Measurements from ENCODE around the gene METTL4.

METTL4 gene, protein sequence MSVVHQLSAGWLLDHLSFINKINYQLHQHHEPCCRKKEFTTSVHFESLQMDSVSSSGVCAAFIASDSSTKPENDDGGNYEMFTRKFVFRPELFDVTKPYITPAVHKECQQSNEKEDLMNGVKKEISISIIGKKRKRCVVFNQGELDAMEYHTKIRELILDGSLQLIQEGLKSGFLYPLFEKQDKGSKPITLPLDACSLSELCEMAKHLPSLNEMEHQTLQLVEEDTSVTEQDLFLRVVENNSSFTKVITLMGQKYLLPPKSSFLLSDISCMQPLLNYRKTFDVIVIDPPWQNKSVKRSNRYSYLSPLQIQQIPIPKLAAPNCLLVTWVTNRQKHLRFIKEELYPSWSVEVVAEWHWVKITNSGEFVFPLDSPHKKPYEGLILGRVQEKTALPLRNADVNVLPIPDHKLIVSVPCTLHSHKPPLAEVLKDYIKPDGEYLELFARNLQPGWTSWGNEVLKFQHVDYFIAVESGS

DNA sequence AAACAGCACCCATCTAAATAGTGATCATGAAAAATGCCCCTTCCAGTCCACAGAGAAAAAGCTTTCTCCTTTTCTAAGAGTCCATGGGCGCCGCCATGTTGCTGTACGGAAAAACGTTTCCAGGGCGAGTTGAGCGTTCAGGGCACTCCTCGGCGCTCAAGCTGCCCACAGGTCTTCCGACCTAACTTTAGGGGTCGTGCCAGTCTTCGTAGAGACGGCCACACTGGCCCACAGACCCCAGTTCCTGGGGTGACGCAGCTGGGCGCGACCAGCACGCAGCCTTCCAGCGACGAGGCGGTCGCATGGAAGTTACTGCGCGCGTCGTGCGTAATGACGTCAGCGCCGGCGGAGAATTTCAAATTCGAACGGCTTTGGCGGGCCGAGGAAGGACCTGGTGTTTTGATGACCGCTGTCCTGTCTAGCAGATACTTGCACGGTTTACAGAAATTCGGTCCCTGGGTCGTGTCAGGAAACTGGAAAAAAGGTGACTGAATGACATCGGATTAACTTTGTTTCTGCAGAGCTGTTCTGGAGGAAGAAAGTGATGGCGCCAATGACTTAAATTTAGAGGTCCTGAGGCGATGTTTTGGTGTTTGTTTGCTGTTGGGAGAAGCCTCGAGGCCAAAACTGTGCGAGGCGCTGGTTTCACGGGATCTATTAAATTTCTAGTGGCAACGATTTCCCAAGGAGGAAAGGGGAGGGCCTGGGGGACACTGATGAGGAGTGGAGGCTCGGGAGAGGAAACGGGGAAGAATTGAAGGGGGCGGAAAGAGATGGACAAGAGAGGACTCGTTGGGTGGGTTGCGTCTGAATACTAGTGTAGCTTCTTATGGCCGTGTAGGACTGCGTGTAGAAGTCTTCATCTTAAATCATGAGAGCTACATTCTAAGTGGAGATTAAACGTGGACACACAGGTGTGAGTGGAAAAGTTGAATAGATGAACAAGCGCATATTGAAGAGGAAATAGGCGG lies at the start of gene METTL4, which contains the start of gene NDC80:
METTL4 (minus strand) TSS at position 306 of the 971 bp plus-strand sequence. CDS start 4,289 bp downstream, outside the sequence.
NDC80 (plus strand) TSS at position 358 of the 971 bp plus-strand sequence. CDS start 1,429 bp downstream, outside the sequence.
- peak; percentile 55 for DNase-seq

DNA sequence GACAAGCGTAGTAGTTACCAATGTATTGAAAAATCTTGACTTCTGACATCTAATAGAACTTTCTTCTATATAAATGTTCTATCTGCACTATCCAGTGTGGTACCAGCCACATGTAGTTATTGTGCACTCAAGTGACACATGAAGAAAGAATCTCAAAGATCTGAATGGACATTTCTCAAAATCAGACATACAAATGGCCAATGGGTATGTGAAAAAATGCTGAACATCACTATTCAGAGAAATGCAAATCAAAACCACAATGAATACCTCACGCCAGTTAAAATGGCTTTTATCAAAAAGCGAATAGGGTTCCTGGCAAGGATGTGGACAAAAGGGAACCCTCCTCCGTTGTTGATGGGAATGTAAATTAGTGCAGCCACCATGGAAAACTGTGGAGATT lies 46.7 kb upstream of the METTL4 start:
- no peak for DNase-seq

- no peak for DNase-seq
Observed at GRCh38 chr18:2617401-2617998, 46.2 kb upstream of the METTL4 start.

GRCh38 chr18:2612996-2613395 lies 41.7 kb upstream of the METTL4 start:
- DNase-seq = no peak

GRCh38 chr18:2610549-2610948 lies 39.2 kb upstream of the METTL4 start:
- no peak for DNase-seq

- no peak for DNase-seq
Observed at GRCh38 chr18:2609604-2610003, 38.3 kb upstream of the METTL4 start.

GRCh38 chr18:2606335-2606734 lies 35.0 kb upstream of the METTL4 start:
- DNase-seq = no peak

DNA sequence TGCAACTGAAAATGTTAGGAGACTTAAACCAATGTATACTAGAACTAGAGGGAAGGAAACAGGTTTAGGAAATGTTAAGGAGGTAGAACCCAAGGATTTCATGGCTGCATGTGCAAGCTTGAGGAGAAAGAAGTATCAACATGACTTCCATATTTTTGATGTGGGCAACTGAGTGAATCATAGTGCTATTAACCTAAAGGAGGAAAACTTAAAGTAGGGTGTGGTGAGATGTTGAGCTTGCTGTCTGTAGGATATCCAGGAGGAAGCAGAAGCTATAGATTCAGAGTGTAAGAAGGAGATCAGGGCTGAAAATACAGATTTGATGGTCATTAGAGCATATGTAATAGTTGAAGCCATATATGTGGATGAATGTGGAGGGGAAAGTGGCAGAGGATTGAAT lies 31.5 kb upstream of the METTL4 start:
- DNase-seq = no peak

- no peak for DNase-seq
Observed at GRCh38 chr18:2597639-2598038, 26.3 kb upstream of the METTL4 start.

DNA sequence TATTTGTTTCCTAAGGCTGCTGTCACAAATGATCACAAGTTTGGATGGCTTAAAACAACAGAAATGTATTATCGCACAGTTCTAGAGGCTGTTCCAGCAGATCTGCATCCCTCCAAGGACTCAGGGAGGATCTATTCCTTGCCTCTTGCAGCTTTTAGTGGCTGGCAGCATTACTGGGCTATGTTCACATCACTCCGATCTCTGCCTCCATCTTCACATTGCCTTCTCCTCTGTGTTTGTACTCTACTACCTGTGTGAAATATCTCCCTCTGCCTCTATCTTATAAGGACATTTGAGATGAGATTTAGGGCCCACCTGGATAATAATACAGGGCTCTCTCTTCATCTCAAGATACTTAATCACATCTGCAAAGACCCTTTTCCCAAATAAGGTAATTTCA lies 19.0 kb upstream of the METTL4 start:
- DNase-seq = no peak

DNA sequence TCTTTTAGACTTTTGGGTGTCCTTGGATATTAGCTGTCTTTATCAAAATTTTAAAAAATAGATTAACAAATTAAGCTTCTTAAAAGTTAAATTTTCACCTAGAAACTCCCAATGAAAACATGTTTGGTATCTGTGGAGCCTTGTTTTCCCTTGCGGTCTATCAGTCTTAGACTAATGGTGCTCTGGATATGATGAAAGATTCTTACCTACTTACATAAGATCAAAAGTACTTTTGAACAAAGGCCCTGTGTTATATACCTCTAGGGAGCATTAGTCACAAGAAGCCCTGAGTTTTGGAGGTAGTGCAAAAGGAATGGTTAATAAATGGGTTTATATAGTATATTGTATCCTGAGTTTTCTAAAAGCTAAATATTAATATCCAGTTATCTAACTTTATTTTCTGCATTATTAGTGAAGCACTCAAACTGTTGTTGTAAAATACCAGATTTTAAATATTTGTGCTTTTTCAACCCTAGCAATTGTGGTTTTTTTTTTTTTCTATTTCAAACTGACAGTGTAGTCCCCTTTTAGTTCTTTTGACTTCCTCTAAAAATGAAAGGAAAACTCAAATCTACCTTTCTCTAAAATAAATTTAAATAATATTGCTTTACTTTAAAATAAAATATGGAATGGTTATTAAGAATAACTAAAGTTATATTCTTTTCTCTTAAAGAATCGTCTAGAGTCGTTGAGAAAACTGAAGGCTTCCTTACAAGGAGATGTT lies 18.2 kb upstream of the METTL4 start:
- no peak for DNase-seq

DNA sequence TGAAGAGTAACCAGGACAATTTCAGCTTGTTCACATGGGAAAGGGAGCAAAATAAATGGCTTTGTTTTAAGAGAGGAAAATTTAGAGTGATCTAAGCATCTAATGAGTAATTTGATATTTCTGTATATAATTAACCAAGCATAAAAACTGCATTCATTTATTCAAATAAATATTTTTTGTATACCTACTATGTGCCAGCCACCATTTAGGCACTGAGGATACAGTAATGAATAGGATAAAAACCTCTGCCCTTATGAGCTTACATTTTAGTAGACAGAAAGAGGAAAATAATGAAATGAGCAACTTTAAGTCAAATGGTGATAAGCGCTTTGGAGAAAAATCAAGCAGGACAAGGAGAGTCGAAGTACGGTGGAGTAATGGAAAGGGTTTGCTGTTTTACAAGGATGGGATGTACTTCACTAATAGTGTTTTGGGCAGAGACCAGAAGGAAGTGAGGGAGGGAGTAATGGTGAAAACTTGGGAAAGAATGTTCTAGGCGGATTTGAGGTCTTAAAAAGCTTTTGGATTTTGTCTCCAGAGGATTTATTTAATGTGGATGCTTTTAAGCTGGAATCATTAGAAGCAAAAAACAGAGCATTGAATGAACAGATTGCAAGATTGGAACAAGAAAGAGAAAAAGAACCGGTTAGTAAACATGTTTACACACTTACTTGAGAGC lies 17.5 kb upstream of the METTL4 start:
- DNase-seq = no peak

- no peak for DNase-seq
Observed at GRCh38 chr18:2587788-2588187, 16.5 kb upstream of the METTL4 start.

- DNase-seq = no peak
Observed at GRCh38 chr18:2573408-2573807, 2.1 kb upstream of the METTL4 start.

DNA sequence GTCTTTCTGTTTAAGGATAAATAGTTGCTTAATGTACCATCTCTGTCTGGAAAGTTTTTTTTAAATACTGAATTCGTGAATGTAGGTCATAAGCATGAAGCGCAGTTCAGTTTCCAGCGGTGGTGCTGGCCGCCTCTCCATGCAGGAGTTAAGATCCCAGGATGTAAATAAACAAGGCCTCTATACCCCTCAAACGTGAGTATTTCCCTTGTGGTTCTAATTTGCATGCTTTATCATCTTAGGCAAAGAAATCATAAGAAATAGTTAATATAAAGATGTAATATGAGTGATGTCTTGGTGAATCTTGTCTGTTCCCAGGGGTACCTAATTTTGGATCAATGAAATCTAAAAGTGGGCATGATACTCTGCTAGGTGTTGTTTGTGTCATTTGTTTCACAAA lies 1.6 kb upstream of the METTL4 start:
- no peak for DNase-seq

DNA sequence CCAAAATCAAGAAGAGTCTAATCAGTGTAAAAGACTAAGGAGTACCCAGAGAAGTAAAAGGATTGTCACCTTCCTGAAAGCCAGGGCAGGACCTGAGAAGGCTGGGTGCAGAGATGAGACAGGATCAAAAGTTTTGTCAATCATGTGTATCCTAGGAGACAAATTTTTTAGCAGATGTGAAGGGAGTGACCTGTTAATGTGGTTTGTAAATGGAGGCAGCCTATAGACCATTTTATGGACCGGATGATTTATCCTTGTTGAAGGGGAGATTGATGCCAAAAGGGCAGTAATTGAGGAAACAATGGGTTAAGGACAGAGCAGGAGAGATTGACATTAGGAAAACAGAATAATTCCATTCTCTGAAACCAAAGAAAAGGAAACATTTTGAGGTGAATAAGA lies 865 bp upstream of the METTL4 start:
- no peak for DNase-seq

GRCh38 chr18:2570772-2571199 lies 519 bp downstream of the METTL4 start:
- peak; percentile 24 for DNase-seq

- no peak for DNase-seq
Observed at GRCh38 chr18:2569338-2570207, 1.7 kb downstream of the METTL4 start.

DNA sequence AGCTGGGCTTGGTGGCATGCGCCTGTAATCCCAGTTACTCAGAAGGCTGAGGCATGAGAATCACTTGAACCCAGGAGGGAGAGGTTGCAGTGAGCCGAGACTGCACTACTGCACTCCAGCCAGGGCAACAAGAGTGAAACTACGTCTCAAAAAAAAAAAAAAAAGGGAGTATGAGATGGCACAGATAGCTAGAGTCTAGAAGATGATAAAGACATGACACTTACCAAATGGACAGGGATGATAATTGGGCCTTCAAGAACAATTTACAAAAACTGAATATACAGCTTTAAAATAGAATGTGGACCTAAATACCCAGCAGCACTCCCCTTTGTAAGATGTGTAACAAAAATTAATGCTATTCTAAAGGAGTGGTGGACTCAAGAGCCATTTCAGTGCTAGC lies 2.7 kb downstream of the METTL4 start:
- no peak for DNase-seq

DNA sequence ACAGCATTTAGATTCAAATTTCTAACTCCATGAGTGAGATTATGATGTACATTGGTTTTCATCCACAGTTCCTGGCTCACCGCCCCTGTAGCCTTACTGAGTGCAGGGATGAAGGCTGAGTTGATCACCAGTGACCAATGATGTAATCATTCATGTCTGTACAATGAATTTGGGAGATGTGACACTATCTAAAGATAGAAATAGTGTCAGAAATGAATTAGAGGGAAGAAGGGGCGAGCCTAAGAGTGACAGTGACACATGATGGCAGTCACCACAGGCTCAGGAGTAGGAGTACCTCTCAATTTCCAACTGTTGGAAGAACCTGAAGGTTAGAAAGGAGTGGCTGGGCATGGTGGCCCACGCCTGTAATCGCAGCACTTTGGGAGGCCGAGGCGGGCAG lies 3.2 kb downstream of the METTL4 start:
- DNase-seq = no peak

DNA sequence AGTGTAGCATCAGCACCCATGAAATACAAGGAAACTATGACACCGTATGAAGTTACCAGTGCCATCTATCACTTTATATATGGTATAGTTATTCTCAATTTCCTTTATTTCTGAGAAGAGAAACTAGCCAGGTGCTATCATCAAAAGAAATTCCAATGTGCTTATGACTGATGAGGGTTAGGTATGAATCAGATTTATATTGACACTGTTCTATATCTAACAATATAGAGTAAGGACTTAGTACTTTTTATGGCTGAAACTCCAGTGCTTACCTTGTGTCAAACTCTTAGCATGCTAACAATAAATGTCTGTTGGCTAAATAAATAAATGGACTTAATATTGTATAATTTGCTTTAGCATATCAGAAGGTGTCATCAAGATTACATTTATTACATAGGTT lies 6.9 kb downstream of the METTL4 start:
- DNase-seq = no peak

All from NCI-H524 treated with DMSO at 0.1 percent for 48 hours (cell line).